MCF 10A (cell line): Measurements from ENCODE around the gene KIF1C. TPM values are rescaled to one million over a fixed set of nuclear protein-coding genes. Genes with fewer than 3 reads are reported as not detected.

ENCODE experiments used
- BruUV-seq: library from RNA; stranded (reverse); fragments of 400-500 nt; replicated peaks from 2 replicates; lab custom pipeline; 2021; lab: Mats Ljungman, UMichigan
- CTCF ChIA-PET: fragments of 300-600 bp; sonication (Branson Sonifier 250); formaldehyde crosslinking; extraction: SDS; loops from one replicate; lab custom pipeline; 2021; ENCODE audit warnings: antibody characterized with exemption, inconsistent platforms; lab: Yijun Ruan, JAX
- POLR2A ChIA-PET: fragments of 300-600, 350-650 bp; sonication (Branson Sonifier 250); formaldehyde crosslinking; extraction: SDS; loops from one replicate; lab custom pipeline; 2020; ENCODE audit warnings: antibody characterized with exemption, inconsistent platforms; lab: Yijun Ruan, JAX
- DNase-seq: peaks from one replicate; pipeline ENCODE4 v3.0.0-alpha.2; 2018; ENCODE audit not compliant: unreplicated experiment
- H3K27ac Mint-ChIP-seq: one replicate; pipeline ENCODE4 v1.8.0; 2022; ENCODE audit warnings: mild to moderate bottlenecking, low read depth, mixed read lengths; ENCODE audit not compliant: unreplicated experiment
- H3K27me3 Mint-ChIP-seq: one replicate; pipeline ENCODE4 v1.8.0; 2022; ENCODE audit warnings: mixed read lengths; ENCODE audit not compliant: insufficient read depth, unreplicated experiment
- H3K36me3 Mint-ChIP-seq: one replicate; pipeline ENCODE4 v1.8.0; 2022; ENCODE audit warnings: mild to moderate bottlenecking, moderate library complexity, mixed read lengths; ENCODE audit not compliant: insufficient read depth, unreplicated experiment
- H3K4me1 Mint-ChIP-seq: one replicate; pipeline ENCODE4 v1.8.0; 2022; ENCODE audit warnings: mixed read lengths; ENCODE audit not compliant: insufficient read depth, unreplicated experiment
- H3K4me3 Mint-ChIP-seq: one replicate; pipeline ENCODE4 v1.8.0; 2022; ENCODE audit warnings: mild to moderate bottlenecking, moderate library complexity, mixed read lengths; ENCODE audit not compliant: unreplicated experiment
- H3K9me3 Mint-ChIP-seq: one replicate; pipeline ENCODE4 v1.8.0; 2022; ENCODE audit warnings: mixed read lengths; ENCODE audit not compliant: unreplicated experiment
- intact Hi-C: fragments of 100-400 bp; cut with micrococcal nuclease; formaldehyde crosslinking; loops from 2 replicates; pipeline ENCODE4 v1.14.1; 2022
- total RNA-seq: library from RNA; stranded (reverse); gene quantifications from 2 replicates; pipeline ENCODE4 v1.2.3, GENCODE V29; 2022
- TF ChIP-seq, protein P1 (sequence below): fragments of 200-600 bp; IDR thresholded peaks from one replicate; pipeline ENCODE4 v1.8.0; 2022; ENCODE audit warnings: antibody characterized with exemption, mild to moderate bottlenecking; ENCODE audit not compliant: unreplicated experiment

The KIF1C gene
- total RNA-seq, 1 experiment from 2014 or later = 84.8 TPM

DNA sequence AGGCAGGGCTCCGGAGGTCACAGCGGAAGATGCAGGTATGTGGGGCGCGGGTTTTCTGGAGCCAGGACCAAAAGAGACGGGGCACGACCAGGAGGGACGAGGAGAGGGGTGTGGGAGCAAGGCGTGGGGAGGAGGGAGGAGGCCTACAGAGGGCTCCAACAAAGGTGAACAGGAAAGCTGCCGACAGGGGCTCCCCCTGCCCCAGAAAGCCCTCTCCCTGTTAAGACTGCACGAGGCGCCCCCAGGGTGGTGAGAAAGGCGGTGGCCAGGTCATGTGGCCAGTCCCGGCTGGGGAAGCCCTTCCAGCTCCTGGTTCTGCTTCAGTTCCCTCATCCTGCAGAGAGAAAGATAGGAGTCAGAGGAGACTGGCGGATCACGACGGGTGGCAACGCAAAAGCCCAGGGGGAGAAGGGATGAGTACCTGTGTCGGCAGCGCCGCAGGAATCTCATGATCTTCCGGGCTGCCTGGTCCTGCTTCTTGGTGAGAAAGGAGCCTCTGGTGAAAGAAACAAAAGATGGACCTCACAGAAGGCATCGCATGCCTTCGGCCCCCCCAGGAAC lies 29.2 kb upstream of the KIF1C start:
- Mint-ChIP-seq H3K36me3 (peaks cover 40% of the 10 kb centered on the region), H3K27me3 (no peaks in the 10 kb centered on the region), H3K4me3 (no peak overlapping the region), H3K27ac (no peak overlapping the region), H3K9me3 (no peaks in the 10 kb centered on the region), H3K4me1 (peaks cover 15% of the 10 kb centered on the region)
- CTCF ChIA-PET = interaction anchor here (0.6 to 2.4 kb wide), 7 partner anchors 18 to 179 kb away, joined by 3 to 12 read pairs (median 4); no protein-coding TSS in a partner anchor
- intact Hi-C loops = loop anchor here (1.0 kb wide), 2 partner anchors 19 to 59 kb away; no protein-coding TSS in a partner anchor
- TF ChIP-seq, protein P1, sequence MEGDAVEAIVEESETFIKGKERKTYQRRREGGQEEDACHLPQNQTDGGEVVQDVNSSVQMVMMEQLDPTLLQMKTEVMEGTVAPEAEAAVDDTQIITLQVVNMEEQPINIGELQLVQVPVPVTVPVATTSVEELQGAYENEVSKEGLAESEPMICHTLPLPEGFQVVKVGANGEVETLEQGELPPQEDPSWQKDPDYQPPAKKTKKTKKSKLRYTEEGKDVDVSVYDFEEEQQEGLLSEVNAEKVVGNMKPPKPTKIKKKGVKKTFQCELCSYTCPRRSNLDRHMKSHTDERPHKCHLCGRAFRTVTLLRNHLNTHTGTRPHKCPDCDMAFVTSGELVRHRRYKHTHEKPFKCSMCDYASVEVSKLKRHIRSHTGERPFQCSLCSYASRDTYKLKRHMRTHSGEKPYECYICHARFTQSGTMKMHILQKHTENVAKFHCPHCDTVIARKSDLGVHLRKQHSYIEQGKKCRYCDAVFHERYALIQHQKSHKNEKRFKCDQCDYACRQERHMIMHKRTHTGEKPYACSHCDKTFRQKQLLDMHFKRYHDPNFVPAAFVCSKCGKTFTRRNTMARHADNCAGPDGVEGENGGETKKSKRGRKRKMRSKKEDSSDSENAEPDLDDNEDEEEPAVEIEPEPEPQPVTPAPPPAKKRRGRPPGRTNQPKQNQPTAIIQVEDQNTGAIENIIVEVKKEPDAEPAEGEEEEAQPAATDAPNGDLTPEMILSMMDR = no peak
- POLR2A ChIA-PET = interaction anchor here (0.7 to 13.3 kb wide), 15 partner anchors 10 to 265 kb away, joined by 3 to 639 read pairs (median 8); partner anchors contain the start of genes C17orf107, CAMTA2, ENO3 and INCA1
- TSS peak; percentile 65 for BruUV-seq
- DNase-seq = peak; percentile 44

DNA sequence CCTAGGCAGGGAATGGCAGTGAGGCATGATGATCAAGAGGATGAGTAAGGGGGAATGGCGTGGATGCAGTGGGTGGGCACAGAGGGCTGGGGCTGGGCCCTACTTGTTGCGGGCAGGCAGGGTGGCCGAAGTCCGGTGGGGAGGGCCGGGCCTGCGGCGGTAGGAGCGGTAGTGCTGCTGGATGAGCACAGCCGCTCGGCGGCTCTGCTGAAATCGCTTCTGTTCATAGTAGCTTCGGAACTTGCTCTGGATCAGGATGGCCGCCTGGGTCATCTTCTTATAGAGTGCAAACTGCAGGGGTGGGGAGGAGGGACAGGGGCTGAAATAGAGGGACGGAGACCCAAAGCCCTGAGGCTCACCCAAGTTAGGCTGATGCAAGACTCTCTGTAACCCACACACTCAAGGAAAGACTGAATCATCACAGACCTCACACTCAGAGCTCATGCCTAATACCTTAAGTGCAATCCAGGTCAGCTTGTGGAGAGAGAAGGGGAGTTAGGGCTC lies 28.7 kb upstream of the KIF1C start:
- TF ChIP-seq, protein P1 = no peak
- no TSS peak for BruUV-seq
- Mint-ChIP-seq H3K27me3 (no peaks in the 10 kb centered on the region), H3K4me1 (peaks cover 15% of the 10 kb centered on the region), H3K9me3 (no peaks in the 10 kb centered on the region), H3K27ac (no peak overlapping the region), H3K4me3 (no peak overlapping the region), H3K36me3 (peaks cover 42% of the 10 kb centered on the region)
- CTCF ChIA-PET = interaction anchor here (0.6 to 2.4 kb wide), 5 partner anchors 18 to 98 kb away, joined by 3 to 12 read pairs (median 4); no protein-coding TSS in a partner anchor
- POLR2A ChIA-PET = interaction anchor here (0.7 to 13.3 kb wide), 13 partner anchors 9 to 266 kb away, joined by 3 to 639 read pairs (median 7); partner anchors contain the start of genes CAMTA2, ENO3, INCA1 and KIF1C
- peak; percentile 92 for DNase-seq
- intact Hi-C loops = loop anchor here (1.0 kb wide), 2 partner anchors 20 to 60 kb away; no protein-coding TSS in a partner anchor

DNA sequence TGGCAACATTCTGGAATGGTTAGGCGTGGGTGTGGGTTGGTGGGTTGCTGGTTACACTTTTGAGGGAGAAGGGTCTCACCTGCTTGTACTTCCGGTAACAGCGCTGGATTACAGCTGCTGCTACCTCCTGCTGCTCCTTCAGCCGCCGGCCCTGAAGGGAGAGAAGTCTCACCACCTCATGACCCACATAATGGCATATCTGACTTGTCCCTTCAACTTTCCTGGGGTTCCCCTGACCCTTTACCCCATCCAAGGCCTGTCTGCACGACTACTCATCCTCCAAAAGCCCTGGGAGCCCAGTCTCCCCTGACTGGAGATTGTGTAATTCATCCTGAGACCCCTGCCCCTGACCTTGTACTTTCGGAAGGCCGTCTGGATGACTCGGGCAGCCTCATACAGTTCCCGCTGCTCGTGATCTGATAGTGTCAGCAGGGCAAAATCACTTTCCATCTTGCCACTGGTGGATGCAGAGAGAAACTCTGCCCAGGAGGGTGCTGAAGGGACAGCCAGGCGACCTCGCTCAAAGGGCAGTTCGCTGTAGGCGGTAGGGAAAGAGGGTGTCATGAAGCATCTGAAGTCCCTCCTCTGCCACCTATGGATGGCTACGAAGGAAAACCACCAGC lies 28.1 kb upstream of the KIF1C start:
- Mint-ChIP-seq H3K36me3 (peaks cover 44% of the 10 kb centered on the region), H3K9me3 (no peaks in the 10 kb centered on the region), H3K27me3 (no peaks in the 10 kb centered on the region), H3K27ac (no peak overlapping the region), H3K4me3 (no peak overlapping the region), H3K4me1 (peaks cover 15% of the 10 kb centered on the region)
- BruUV-seq = TSS peak; percentile 69
- TF ChIP-seq, protein P1 = no peak
- ChIA-PET POLR2A (interaction anchor here (0.7 to 13.3 kb wide), 12 partner anchors 9 to 266 kb away, joined by 3 to 639 read pairs (median 8); partner anchors contain the start of genes CAMTA2, ENO3, INCA1 and KIF1C), CTCF (interaction anchor here (0.6 to 2.4 kb wide), 7 partner anchors 17 to 97 kb away, joined by 3 to 12 read pairs (median 4); partner anchors contain the start of genes CAMTA2, RNF167 and SLC25A11)
- peak; percentile 9 for DNase-seq
- intact Hi-C loops = loop anchor here (1.0 kb wide), 2 partner anchors 20 to 60 kb away; no protein-coding TSS in a partner anchor
